ENCODE results near the gene FCN2.

- TF ChIP-seq CTCF (IDR thresholded peaks at IDR 0.05) (no peak), POLR2A (IDR thresholded peaks at IDR 0.05) (no peak)
Observed at GRCh38 chr9:134879664-134880483, 736 bp upstream of the FCN2 start.
